Measurements from ENCODE around the gene NAA16.

DNA sequence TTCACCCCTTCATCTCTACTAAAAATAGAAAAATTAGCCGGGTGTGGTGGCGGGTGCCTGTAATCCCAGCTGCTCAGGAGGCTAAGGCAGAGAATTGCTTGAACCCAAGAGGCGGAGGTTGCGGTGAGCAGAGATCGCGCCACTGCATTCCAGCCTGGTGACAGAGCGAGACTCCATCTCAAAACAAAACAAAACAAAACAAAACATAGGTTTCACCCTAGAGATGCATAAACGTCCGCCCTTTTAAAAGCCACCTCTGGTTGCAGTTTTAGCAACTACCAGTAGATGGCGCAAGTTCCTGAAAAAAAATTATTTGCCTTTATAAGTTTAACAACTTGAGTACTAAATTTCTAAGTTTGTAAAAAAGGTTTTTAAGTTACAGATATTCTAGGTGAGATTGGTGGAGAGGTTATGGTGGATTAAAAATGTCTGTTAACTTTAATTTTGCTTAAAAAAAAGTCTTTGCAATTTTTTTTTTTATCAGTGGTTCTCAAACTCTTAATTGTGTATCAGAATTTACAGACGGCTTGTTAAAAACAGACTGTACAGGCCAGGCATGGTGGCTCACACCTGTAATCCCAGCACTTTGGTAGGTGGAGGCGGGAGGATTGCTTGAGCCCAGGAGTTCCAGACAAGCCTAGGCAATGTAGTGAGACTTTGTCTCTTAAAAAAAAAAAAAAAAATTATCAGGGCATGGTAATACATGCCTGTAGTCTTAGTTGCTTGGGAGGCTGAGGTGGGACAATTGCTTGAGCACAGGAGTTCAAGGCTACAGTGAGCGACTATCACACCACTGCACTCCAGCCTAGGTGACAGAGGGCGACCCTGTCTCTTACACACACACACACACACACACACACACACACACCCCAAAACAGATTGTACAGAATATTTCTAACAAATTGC, 42.1 kb downstream of the NAA16 start:
- TF ChIP-seq, protein P1, sequence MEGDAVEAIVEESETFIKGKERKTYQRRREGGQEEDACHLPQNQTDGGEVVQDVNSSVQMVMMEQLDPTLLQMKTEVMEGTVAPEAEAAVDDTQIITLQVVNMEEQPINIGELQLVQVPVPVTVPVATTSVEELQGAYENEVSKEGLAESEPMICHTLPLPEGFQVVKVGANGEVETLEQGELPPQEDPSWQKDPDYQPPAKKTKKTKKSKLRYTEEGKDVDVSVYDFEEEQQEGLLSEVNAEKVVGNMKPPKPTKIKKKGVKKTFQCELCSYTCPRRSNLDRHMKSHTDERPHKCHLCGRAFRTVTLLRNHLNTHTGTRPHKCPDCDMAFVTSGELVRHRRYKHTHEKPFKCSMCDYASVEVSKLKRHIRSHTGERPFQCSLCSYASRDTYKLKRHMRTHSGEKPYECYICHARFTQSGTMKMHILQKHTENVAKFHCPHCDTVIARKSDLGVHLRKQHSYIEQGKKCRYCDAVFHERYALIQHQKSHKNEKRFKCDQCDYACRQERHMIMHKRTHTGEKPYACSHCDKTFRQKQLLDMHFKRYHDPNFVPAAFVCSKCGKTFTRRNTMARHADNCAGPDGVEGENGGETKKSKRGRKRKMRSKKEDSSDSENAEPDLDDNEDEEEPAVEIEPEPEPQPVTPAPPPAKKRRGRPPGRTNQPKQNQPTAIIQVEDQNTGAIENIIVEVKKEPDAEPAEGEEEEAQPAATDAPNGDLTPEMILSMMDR (IDR thresholded peaks at IDR 0.05; ENCODE audit: insufficient read depth, low read length), result peak; percentile 32
- TF ChIP-seq GABPA (IDR thresholded peaks at IDR 0.05; ENCODE audit: low read depth), result no peak
